ENCODE results near the gene GNA12. TPM values are rescaled to one million over a fixed set of nuclear protein-coding genes. Genes with fewer than 3 reads are reported as not detected.
A peak's percentile ranks its signal among the peaks of the same experiment; 100 is the strongest.

Gene GNA12
- total RNA-seq, 1 donor from 2014 or later, result 68.6 TPM

DNA sequence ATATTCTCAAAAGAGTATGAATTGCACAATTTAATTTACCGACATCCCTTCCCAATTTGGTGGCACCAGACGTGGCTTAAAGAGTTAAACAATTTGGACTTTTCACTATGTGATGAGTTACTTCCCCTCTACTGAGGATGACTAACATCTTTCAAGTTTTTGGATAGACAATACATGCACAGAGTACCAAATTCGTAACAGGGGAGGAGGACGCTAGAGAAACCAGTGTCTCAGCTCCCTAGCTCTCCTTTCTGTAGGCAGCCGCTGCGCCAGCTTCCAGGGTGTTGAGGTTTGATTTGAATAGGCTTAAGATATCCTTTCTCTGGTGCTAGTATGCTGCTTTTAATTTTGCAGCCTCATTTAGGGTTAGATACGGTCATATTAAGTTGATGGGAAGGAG lies 69.2 kb downstream of the GNA12 start:
- Mint-ChIP-seq H3K36me3 (ENCODE audit: insufficient read depth) (peaks cover 23% of the 10 kb centered on the region), H3K27ac (no peak overlapping the region), H3K4me3 (ENCODE audit: low read depth) (no peak overlapping the region), H3K9me3 (ENCODE audit: low read depth) (peaks cover 6% of the 10 kb centered on the region), H3K4me1 (ENCODE audit: low read depth) (peaks cover 2% of the 10 kb centered on the region), H3K27me3 (no peaks in the 10 kb centered on the region)
- no peak for DNase-seq (ENCODE audit: low spot score, unreplicated experiment)
- TF ChIP-seq CTCF (IDR thresholded peaks at IDR 0.05; ENCODE audit: unreplicated experiment), result no peak

- no peak overlapping the region for H3K27ac Mint-ChIP-seq
- peaks cover 6% of the 10 kb centered on the region for H3K9me3 Mint-ChIP-seq (ENCODE audit: low read depth)
Measured at GRCh38 chr7:2774280-2774679, 69.8 kb downstream of the GNA12 start.

GRCh38 chr7:2773608-2774007 lies 70.5 kb downstream of the GNA12 start:
- no peak for DNase-seq (ENCODE audit: low spot score, unreplicated experiment)
- peaks cover 2% of the 10 kb centered on the region for H3K4me1 Mint-ChIP-seq (ENCODE audit: low read depth)
- H3K9me3 Mint-ChIP-seq (ENCODE audit: low read depth), result peaks cover 6% of the 10 kb centered on the region
- TF ChIP-seq CTCF (IDR thresholded peaks at IDR 0.05; ENCODE audit: unreplicated experiment), result no peak
- peaks cover 29% of the 10 kb centered on the region for H3K36me3 Mint-ChIP-seq (ENCODE audit: insufficient read depth)
- H3K27ac Mint-ChIP-seq, result no peak overlapping the region
- H3K27me3 Mint-ChIP-seq, result no peaks in the 10 kb centered on the region
- H3K4me3 Mint-ChIP-seq (ENCODE audit: low read depth), result no peak overlapping the region

More at GRCh38 chr7:2774280-2774679, 69.8 kb downstream of the GNA12 start:
- H3K27me3 Mint-ChIP-seq, result no peaks in the 10 kb centered on the region
- peaks cover 25% of the 10 kb centered on the region for H3K36me3 Mint-ChIP-seq (ENCODE audit: insufficient read depth)
- H3K4me1 Mint-ChIP-seq (ENCODE audit: low read depth), result peaks cover 2% of the 10 kb centered on the region
- no peak overlapping the region for H3K4me3 Mint-ChIP-seq (ENCODE audit: low read depth)
- TF ChIP-seq CTCF (IDR thresholded peaks at IDR 0.05; ENCODE audit: unreplicated experiment), result no peak
- no peak for DNase-seq (ENCODE audit: low spot score, unreplicated experiment)

GRCh38 chr7:2771274-2771731 lies 72.8 kb downstream of the GNA12 start:
- no peak for DNase-seq (ENCODE audit: low spot score, unreplicated experiment)
- H3K27ac Mint-ChIP-seq, result no peak overlapping the region
- no peaks in the 10 kb centered on the region for H3K27me3 Mint-ChIP-seq
- TF ChIP-seq CTCF (IDR thresholded peaks at IDR 0.05; ENCODE audit: unreplicated experiment), result no peak
- H3K9me3 Mint-ChIP-seq (ENCODE audit: low read depth), result peaks cover 6% of the 10 kb centered on the region
- peaks cover 2% of the 10 kb centered on the region for H3K4me1 Mint-ChIP-seq (ENCODE audit: low read depth)
- H3K4me3 Mint-ChIP-seq (ENCODE audit: low read depth), result no peak overlapping the region
- peaks cover 37% of the 10 kb centered on the region for H3K36me3 Mint-ChIP-seq (ENCODE audit: insufficient read depth)

GRCh38 chr7:2764621-2765020 lies 79.5 kb downstream of the GNA12 start:
- H3K4me1 Mint-ChIP-seq (ENCODE audit: low read depth), result peaks cover 4% of the 10 kb centered on the region
- peak overlapping the region; percentile 69 for H3K27ac Mint-ChIP-seq
- TF ChIP-seq CTCF (IDR thresholded peaks at IDR 0.05; ENCODE audit: unreplicated experiment), result no peak
- peaks cover 27% of the 10 kb centered on the region for H3K36me3 Mint-ChIP-seq (ENCODE audit: insufficient read depth)
- no peaks in the 10 kb centered on the region for H3K9me3 Mint-ChIP-seq (ENCODE audit: low read depth)
- H3K27me3 Mint-ChIP-seq, result no peaks in the 10 kb centered on the region
- no peak for DNase-seq (ENCODE audit: low spot score, unreplicated experiment)
- no peak overlapping the region for H3K4me3 Mint-ChIP-seq (ENCODE audit: low read depth)

Measured in progenitor cell of endocrine pancreas (in vitro differentiated cells).